ENCODE results near the gene TMUB2. TPM values are rescaled to one million over a fixed set of nuclear protein-coding genes. Genes with fewer than 3 reads are reported as not detected.
A peak's percentile ranks its signal among the peaks of the same experiment; 100 is the strongest.

Gene TMUB2
- total RNA-seq, 1 experiment from 2014 or later = 25.1 TPM

DNA sequence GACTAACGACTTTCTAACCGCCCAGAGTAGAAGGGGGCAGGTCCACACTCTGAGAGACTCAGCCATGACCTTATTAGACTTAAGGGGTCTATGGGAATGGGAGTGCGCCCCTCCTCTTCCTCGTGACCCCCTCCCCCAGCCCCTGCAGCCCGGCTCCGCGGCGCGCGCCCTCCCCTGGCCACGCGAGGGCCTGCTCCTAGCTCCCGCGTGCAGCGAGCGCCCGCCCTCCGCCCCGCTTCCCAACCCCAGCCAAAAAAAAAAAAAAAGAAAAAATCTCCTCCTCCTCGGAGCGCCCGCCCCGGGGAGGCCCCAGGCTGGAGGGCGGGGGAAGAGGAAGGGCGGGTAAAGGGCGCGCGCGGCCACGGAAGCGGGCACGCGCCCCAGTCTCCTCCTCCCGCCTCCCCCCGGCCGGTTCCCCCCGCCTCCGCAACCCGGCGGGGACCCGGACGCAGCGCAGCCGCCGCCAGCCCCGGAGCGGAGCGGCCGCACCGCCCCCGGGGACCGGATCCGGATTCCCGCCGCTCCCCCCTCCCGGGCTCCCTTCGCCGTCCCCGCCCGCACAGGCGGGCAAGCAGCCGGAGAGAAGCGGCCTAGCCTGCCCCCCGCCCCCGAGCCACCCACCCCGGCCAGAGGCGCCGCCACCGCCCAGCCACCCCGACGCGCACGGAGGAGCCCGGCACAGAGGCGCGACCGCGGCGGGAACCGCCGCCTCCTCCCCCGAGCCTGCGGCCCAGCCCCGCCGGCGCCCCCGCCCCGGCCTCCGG lies 31.8 kb downstream of the TMUB2 start:
- no peaks in the 10 kb centered on the region for H3K27me3 ChIP-seq (ENCODE audit: insufficient read depth, low read length)
- H3K9me2 ChIP-seq (ENCODE audit: insufficient read depth) = no peaks in the 10 kb centered on the region
- H3K4me1 ChIP-seq (ENCODE audit: control insufficient read depth in 1 of 2, insufficient read depth in 2 of 2, low read length in 2 of 2) = peaks cover 21 to 37% of the 10 kb centered on the region in 2 experiments
- H3K36me3 ChIP-seq (ENCODE audit: control insufficient read depth in 1 of 2, insufficient read depth in 2 of 2, low read length in 2 of 2) = peaks cover 21 to 30% of the 10 kb centered on the region in 2 experiments; a peak in 3 of 4 replicates
- H3K79me2 ChIP-seq (ENCODE audit: insufficient read depth, low read length) = peaks cover 37% of the 10 kb centered on the region
- ChIA-PET CTCF (interaction anchor here (0.6 to 2.5 kb wide), 10 partner anchors 9 to 782 kb away, joined by 3 to 17 read pairs (median 4); partner anchors contain the start of gene SLC25A39), RAD21 (ENCODE audit: low non-redundant PET in 1 of 2, low total read pairs in 2 of 2, uncharacterized antibody in 2 of 2, unreplicated experiment in 2 of 2) (interaction anchor here in 1 of 2 experiments (1.1 kb wide), 1 partner anchor 20 kb away, joined by 3 read pairs; no protein-coding TSS in a partner anchor), POLR2A (interaction anchor here (0.6 to 1.0 kb wide), 2 partner anchors 13 to 21 kb away, joined by 3 read pairs; no protein-coding TSS in a partner anchor)
- peak overlapping the region; percentile 90 for H3K4me2 ChIP-seq (ENCODE audit: low read length)
- intact Hi-C loops (cut with micrococcal nuclease) = loop anchor here (2.0 to 10.0 kb wide), 2 partner anchors 108 to 306 kb away; no protein-coding TSS in a partner anchor
- DNase-seq (ENCODE audit: low read depth, low spot score) (peak; percentile 74), ATAC-seq (peak; percentile 51)
- H3K9ac ChIP-seq (ENCODE audit: low read length) = peak overlapping the region; percentile 84
- no peak overlapping the region for H2AFZ ChIP-seq (ENCODE audit: low read depth, low read length, poor library complexity, severe bottlenecking)
- H4K20me1 ChIP-seq (ENCODE audit: insufficient read depth) = no peaks in the 10 kb centered on the region
- peak overlapping the region; percentile 100 for H3K27ac ChIP-seq (ENCODE audit: low read depth, low read length)
- no TSS peak for BruUV-seq (replicated peaks)
- H3K4me3 ChIP-seq (replicated peaks in 1 of 2; ENCODE audit: low read depth in 1 of 2, low read length in 2 of 2) = peak overlapping the region; percentile 71 to 73
- TF ChIP-seq FOSL1 (IDR thresholded peaks at IDR 0.05; ENCODE audit: low read depth) (no peak), ELF1 (IDR thresholded peaks at IDR 0.05; ENCODE audit: borderline replicate concordance, low read depth) (no peak), EZH2phosphoT487 (IDR thresholded peaks at IDR 0.05; ENCODE audit: borderline replicate concordance) (no peak), YY1 (IDR thresholded peaks at IDR 0.05; ENCODE audit: extremely low read depth, insufficient replicate concordance, low read depth, low read length) (no peak), CBX3 (IDR thresholded peaks at IDR 0.05; ENCODE audit: low read depth) (no peak), RAD21 (IDR thresholded peaks at IDR 0.05; ENCODE audit: low read depth) (no peak; the same call in 1 of the 2 replicates), SP1 (IDR thresholded peaks at IDR 0.05; ENCODE audit: low read depth) (peak; percentile 49; the same call in 1 of the 2 replicates), EGR1 (IDR thresholded peaks at IDR 0.05; ENCODE audit: low read depth) (peak; percentile 78), POLR2AphosphoS5 (IDR thresholded peaks at IDR 0.05; ENCODE audit: low read depth, low read length) (peak; percentile 84), ZNF274 (IDR thresholded peaks at IDR 0.05; ENCODE audit: low read depth, low read length) (no peak)
- TF ChIP-seq, protein P1, sequence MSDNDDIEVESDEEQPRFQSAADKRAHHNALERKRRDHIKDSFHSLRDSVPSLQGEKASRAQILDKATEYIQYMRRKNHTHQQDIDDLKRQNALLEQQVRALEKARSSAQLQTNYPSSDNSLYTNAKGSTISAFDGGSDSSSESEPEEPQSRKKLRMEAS (IDR thresholded peaks at IDR 0.05) = peak; percentile 59
- TF ChIP-seq, protein P2, sequence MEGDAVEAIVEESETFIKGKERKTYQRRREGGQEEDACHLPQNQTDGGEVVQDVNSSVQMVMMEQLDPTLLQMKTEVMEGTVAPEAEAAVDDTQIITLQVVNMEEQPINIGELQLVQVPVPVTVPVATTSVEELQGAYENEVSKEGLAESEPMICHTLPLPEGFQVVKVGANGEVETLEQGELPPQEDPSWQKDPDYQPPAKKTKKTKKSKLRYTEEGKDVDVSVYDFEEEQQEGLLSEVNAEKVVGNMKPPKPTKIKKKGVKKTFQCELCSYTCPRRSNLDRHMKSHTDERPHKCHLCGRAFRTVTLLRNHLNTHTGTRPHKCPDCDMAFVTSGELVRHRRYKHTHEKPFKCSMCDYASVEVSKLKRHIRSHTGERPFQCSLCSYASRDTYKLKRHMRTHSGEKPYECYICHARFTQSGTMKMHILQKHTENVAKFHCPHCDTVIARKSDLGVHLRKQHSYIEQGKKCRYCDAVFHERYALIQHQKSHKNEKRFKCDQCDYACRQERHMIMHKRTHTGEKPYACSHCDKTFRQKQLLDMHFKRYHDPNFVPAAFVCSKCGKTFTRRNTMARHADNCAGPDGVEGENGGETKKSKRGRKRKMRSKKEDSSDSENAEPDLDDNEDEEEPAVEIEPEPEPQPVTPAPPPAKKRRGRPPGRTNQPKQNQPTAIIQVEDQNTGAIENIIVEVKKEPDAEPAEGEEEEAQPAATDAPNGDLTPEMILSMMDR (IDR thresholded peaks at IDR 0.05 in 2 of 3, conservative IDR thresholded peaks at IDR 0.05 in 1 of 3; ENCODE audit: borderline replicate concordance in 1 of 3, insufficient read depth in 1 of 3, low read depth in 2 of 3, low read length in 2 of 3) = peak; percentile 36 to 60 (median 52); a peak in 4 of 6 replicates
- no peaks in the 10 kb centered on the region for H3K9me3 ChIP-seq (ENCODE audit: control insufficient read depth in 1 of 2, insufficient read depth in 1 of 2, low read depth in 1 of 2, low read length in 2 of 2)
